ENCODE results near the gene SF3A2. TPM values are rescaled to one million over a fixed set of nuclear protein-coding genes. Genes with fewer than 3 reads are reported as not detected.

The SF3A2 gene
- polyA plus RNA-seq, 1 donor from 2014 or later: 14.4 TPM

DNA sequence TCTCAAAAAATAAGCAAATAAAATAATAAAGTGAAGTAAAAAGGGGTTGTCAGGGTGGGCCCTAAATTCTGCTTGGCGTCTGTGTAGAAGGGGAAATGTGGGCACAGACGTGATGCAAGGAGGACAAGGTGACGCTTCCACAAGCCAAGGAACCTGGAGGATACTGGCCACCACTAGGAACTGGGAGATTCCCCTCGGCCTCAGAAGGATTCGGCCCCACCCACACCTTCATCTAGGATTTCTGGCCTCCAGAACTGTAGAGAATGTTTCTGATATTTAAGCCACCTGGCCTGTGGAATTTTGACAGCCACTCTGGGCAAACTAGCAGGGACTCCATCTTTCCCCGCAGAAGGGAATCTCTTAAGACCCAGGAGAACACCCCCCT lies 1.6 kb upstream of the SF3A2 start:
- H3K4me3 ChIP-seq (ENCODE audit: low read length): peak overlapping the region; percentile 94
- H3K27ac ChIP-seq (ENCODE audit: low read length): peak overlapping the region; percentile 93
- no peaks in the 10 kb centered on the region for H3K9me3 ChIP-seq (ENCODE audit: low read length)
- H3F3A ChIP-seq (ENCODE audit: insufficient read depth, low read length, poor library complexity, severe bottlenecking): no peaks in the 10 kb centered on the region
- peaks cover 52% of the 10 kb centered on the region for H3K79me2 ChIP-seq (replicated peaks; ENCODE audit: insufficient read depth, low read length)
- no peaks in the 10 kb centered on the region for H3K9me2 ChIP-seq (ENCODE audit: insufficient read depth, low read length)
- TF ChIP-seq SMC3 (conservative IDR thresholded peaks at IDR 0.05; ENCODE audit: poor library complexity) (no peak), EP300 (conservative IDR thresholded peaks at IDR 0.05; ENCODE audit: poor library complexity, severe bottlenecking) (no peak), RAD21 (conservative IDR thresholded peaks at IDR 0.05) (no peak)
- TF ChIP-seq, protein P1, sequence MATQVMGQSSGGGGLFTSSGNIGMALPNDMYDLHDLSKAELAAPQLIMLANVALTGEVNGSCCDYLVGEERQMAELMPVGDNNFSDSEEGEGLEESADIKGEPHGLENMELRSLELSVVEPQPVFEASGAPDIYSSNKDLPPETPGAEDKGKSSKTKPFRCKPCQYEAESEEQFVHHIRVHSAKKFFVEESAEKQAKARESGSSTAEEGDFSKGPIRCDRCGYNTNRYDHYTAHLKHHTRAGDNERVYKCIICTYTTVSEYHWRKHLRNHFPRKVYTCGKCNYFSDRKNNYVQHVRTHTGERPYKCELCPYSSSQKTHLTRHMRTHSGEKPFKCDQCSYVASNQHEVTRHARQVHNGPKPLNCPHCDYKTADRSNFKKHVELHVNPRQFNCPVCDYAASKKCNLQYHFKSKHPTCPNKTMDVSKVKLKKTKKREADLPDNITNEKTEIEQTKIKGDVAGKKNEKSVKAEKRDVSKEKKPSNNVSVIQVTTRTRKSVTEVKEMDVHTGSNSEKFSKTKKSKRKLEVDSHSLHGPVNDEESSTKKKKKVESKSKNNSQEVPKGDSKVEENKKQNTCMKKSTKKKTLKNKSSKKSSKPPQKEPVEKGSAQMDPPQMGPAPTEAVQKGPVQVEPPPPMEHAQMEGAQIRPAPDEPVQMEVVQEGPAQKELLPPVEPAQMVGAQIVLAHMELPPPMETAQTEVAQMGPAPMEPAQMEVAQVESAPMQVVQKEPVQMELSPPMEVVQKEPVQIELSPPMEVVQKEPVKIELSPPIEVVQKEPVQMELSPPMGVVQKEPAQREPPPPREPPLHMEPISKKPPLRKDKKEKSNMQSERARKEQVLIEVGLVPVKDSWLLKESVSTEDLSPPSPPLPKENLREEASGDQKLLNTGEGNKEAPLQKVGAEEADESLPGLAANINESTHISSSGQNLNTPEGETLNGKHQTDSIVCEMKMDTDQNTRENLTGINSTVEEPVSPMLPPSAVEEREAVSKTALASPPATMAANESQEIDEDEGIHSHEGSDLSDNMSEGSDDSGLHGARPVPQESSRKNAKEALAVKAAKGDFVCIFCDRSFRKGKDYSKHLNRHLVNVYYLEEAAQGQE (IDR thresholded peaks at IDR 0.05; ENCODE audit: borderline replicate concordance): no peak
- TF ChIP-seq, protein P2, sequence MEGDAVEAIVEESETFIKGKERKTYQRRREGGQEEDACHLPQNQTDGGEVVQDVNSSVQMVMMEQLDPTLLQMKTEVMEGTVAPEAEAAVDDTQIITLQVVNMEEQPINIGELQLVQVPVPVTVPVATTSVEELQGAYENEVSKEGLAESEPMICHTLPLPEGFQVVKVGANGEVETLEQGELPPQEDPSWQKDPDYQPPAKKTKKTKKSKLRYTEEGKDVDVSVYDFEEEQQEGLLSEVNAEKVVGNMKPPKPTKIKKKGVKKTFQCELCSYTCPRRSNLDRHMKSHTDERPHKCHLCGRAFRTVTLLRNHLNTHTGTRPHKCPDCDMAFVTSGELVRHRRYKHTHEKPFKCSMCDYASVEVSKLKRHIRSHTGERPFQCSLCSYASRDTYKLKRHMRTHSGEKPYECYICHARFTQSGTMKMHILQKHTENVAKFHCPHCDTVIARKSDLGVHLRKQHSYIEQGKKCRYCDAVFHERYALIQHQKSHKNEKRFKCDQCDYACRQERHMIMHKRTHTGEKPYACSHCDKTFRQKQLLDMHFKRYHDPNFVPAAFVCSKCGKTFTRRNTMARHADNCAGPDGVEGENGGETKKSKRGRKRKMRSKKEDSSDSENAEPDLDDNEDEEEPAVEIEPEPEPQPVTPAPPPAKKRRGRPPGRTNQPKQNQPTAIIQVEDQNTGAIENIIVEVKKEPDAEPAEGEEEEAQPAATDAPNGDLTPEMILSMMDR (IDR thresholded peaks at IDR 0.05; ENCODE audit: poor library complexity, severe bottlenecking): no peak
- no peak overlapping the region for H2AFZ ChIP-seq (ENCODE audit: low read depth, low read length)
- H3K27me3 ChIP-seq (ENCODE audit: insufficient read depth, low read depth, low read length): no peaks in the 10 kb centered on the region
- H4K20me1 ChIP-seq (ENCODE audit: insufficient read depth): no peaks in the 10 kb centered on the region
- H3K36me3 ChIP-seq (ENCODE audit: insufficient read depth, low read length): no peaks in the 10 kb centered on the region
- peak overlapping the region; percentile 92 for H3K9ac ChIP-seq (ENCODE audit: low read length)
- H3K4me2 ChIP-seq (ENCODE audit: low read length): peak overlapping the region; percentile 52

DNA sequence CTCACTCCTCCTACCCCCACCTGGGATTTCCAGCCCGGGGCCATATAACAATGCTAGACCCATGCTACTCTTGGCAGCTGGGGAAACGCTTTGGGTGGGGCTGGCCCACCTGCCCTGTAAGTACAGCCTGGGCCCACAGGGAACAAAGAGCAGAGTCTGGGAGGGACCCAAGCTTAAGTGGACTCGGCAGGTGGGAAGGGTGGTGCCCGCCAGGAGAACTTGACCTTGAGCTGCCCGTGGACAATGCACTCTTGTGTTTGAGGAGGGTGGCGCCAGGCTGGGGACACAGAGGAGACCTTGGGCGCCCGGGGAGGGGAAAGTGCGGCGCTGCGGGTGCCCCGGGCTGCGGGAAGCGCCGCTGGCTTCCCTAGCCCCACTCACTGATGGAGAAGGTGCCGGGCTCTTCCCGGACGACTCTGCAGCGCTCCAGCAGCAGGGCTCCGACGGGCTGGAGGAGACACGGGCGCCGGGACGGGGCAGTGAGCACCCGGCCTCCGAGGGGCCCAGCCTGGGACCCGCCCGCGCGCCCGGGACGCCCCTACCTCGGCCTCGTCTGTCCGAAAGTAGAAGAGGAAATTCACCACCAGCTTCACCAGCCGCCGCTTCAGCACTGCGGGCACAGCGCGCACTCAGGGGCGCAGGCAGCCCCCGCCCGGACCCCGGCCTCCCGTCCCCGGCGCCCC lies 1.1 kb upstream of the SF3A2 start:
- peak overlapping the region; percentile 52 for H3K4me2 ChIP-seq (ENCODE audit: low read length)
- H2AFZ ChIP-seq (ENCODE audit: low read depth, low read length): no peak overlapping the region
- H3K9me2 ChIP-seq (ENCODE audit: insufficient read depth, low read length): no peaks in the 10 kb centered on the region
- TF ChIP-seq, protein P1 (IDR thresholded peaks at IDR 0.05; ENCODE audit: borderline replicate concordance): no peak
- no peak for TF ChIP-seq EP300 (conservative IDR thresholded peaks at IDR 0.05; ENCODE audit: poor library complexity, severe bottlenecking)
- no peak for TF ChIP-seq RAD21 (conservative IDR thresholded peaks at IDR 0.05)
- no peak for TF ChIP-seq SMC3 (conservative IDR thresholded peaks at IDR 0.05; ENCODE audit: poor library complexity)
- no peak for TF ChIP-seq TAF1 (IDR thresholded peaks at IDR 0.05; ENCODE audit: low read depth)
- no peak for TF ChIP-seq EZH2 (IDR thresholded peaks at IDR 0.05; ENCODE audit: borderline replicate concordance, insufficient read depth, low read length, poor library complexity, severe bottlenecking)
- TF ChIP-seq, protein P2 (IDR thresholded peaks at IDR 0.05; ENCODE audit: poor library complexity, severe bottlenecking): no peak
- TF ChIP-seq MXI1 (conservative IDR thresholded peaks at IDR 0.05; ENCODE audit: poor library complexity, severe bottlenecking): no peak
- TF ChIP-seq POLR2AphosphoS5 (IDR thresholded peaks at IDR 0.05): no peak
- no peaks in the 10 kb centered on the region for H3F3A ChIP-seq (ENCODE audit: insufficient read depth, low read length, poor library complexity, severe bottlenecking)
- peak overlapping the region; percentile 93 for H3K27ac ChIP-seq (ENCODE audit: low read length)
- no peaks in the 10 kb centered on the region for H4K20me1 ChIP-seq (ENCODE audit: insufficient read depth)
- H3K36me3 ChIP-seq (ENCODE audit: insufficient read depth, low read length): no peaks in the 10 kb centered on the region
- H3K27me3 ChIP-seq (ENCODE audit: insufficient read depth, low read depth, low read length): no peaks in the 10 kb centered on the region
- no peaks in the 10 kb centered on the region for H3K9me3 ChIP-seq (ENCODE audit: low read length)
- H3K9ac ChIP-seq (ENCODE audit: low read length): peak overlapping the region; percentile 92
- H3K4me3 ChIP-seq (ENCODE audit: low read length): peak overlapping the region; percentile 94
- peaks cover 58% of the 10 kb centered on the region for H3K79me2 ChIP-seq (replicated peaks; ENCODE audit: insufficient read depth, low read length)

Measured in neural cell (in vitro differentiated cells).